DND-41 (cell line): ENCODE data around the gene IFITM2.

Experiments used
- ATAC-seq: fragments of 200-7000 bp; cut with Tn5 transposase; 3 replicates; pipeline ENCODE4 v1.9.1; 2021; ENCODE audit warnings: low read depth; ENCODE audit not compliant: insufficient read depth
- DNase-seq: peaks from one replicate; pipeline ENCODE4 v3.0.0-alpha.2; 2020
- H2AFZ ChIP-seq: 2 replicates; pipeline ENCODE4 v1.6.0; 2012; ENCODE audit warnings: low read depth, low read length
- H3K27ac ChIP-seq: 2 replicates; pipeline ENCODE4 v1.5.1; 2012; ENCODE audit warnings: low read length, inconsistent platforms
- H3K27me3 ChIP-seq: fragments of 200-600 bp; sonication (generic); 2 replicates; pipeline ENCODE4 v1.6.0; 2012; ENCODE audit warnings: low read length, mild to moderate bottlenecking, inconsistent platforms; ENCODE audit not compliant: insufficient read depth, poor library complexity
- H3K36me3 ChIP-seq: 2 replicates; pipeline ENCODE4 v1.5.1; 2012; ENCODE audit warnings: low read length, inconsistent platforms; ENCODE audit not compliant: insufficient read depth
- H3K4me1 ChIP-seq: 2 replicates; pipeline ENCODE4 v1.5.1; 2012; ENCODE audit warnings: mild to moderate bottlenecking, low read length; ENCODE audit not compliant: insufficient read depth
- H3K4me2 ChIP-seq: 2 replicates; pipeline ENCODE4 v1.6.0; 2012; ENCODE audit warnings: mild to moderate bottlenecking, moderate library complexity, low read length, inconsistent platforms; ENCODE audit not compliant: insufficient read depth
- H3K4me3 ChIP-seq, 2 experiments: fragments of 200-600 bp in 1 of 2; shearing (Covaris generic) in 1 of 2; 2 replicates each; pipeline ENCODE4 v1.5.1; 2012 to 2016; ENCODE audit warnings: inconsistent platforms in 2 of 2, low read length in 2 of 2, mild to moderate bottlenecking in 2 of 2, low read depth in 1 of 2, moderate library complexity in 1 of 2
- H3K79me2 ChIP-seq: 2 replicates; pipeline ENCODE4 v1.6.0; 2012; ENCODE audit warnings: low read length, inconsistent platforms; ENCODE audit not compliant: insufficient read depth
- H3K9ac ChIP-seq: 2 replicates; pipeline ENCODE4 v1.6.0; 2012; ENCODE audit warnings: low read depth, mild to moderate bottlenecking, inconsistent platforms, low read length, moderate library complexity
- H3K9me3 ChIP-seq: 2 replicates; pipeline ENCODE4 v1.5.1; 2012; ENCODE audit warnings: low read length, moderate library complexity, mild to moderate bottlenecking, inconsistent platforms; ENCODE audit not compliant: insufficient read depth, severe bottlenecking
- H4K20me1 ChIP-seq: 2 replicates; pipeline ENCODE4 v1.6.0; 2012; ENCODE audit warnings: low read length; ENCODE audit not compliant: insufficient read depth
- EZH2 ChIP-seq: IDR thresholded peaks from 3 replicates; pipeline ENCODE4 v1.6.1; 2012; ENCODE audit warnings: borderline replicate concordance, low read depth, mild to moderate bottlenecking, moderate library complexity, low read length, inconsistent platforms; ENCODE audit not compliant: severe bottlenecking
- TF ChIP-seq, protein P1 (sequence below): IDR thresholded peaks from 2 replicates; pipeline ENCODE4 v1.5.1; 2012; ENCODE audit warnings: borderline replicate concordance, low read length, moderate library complexity, mild to moderate bottlenecking; ENCODE audit not compliant: poor library complexity, severe bottlenecking; ENCODE audit errors: extremely low read depth

The IFITM2 gene

DNA sequence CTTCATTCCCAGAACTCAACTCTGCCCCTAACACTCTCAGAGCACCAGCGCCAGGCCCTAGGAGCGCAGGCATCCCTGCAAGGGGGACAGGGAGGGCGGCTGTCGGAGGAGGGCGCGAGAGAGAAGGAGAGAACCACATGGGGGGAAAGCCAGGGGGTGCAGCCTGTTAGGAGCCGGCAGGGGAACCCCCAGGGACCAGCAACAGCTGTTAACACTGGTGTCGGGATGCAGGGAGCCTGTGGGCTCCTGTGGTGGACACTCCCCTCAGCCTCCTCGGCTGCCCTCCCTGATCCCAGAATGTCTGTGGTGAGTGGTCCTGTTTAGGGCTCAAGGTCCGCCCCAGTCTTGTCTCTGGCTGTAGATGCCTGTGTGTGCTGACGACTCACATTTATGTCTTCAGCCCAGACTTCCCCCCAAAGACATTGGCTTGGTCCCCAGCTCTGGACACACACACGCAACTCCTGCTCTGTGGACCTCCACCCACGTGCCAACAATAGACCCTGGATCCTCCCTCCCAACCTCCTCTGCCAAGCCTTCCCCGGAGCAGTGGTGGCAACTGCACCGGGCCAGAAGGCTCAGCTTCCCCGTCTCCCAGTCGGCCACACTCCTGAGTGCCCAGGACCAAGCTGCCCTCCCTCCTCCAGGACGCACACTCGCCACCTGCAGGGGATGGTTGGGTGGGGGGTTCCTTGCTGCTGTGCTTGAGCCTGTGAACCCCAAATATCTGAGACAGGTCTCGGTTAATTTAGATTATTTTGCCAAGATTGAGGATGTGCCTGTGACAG is 7.5 kb upstream of the IFITM2 start:
- no peak for TF ChIP-seq EZH2
- TF ChIP-seq, protein P1, sequence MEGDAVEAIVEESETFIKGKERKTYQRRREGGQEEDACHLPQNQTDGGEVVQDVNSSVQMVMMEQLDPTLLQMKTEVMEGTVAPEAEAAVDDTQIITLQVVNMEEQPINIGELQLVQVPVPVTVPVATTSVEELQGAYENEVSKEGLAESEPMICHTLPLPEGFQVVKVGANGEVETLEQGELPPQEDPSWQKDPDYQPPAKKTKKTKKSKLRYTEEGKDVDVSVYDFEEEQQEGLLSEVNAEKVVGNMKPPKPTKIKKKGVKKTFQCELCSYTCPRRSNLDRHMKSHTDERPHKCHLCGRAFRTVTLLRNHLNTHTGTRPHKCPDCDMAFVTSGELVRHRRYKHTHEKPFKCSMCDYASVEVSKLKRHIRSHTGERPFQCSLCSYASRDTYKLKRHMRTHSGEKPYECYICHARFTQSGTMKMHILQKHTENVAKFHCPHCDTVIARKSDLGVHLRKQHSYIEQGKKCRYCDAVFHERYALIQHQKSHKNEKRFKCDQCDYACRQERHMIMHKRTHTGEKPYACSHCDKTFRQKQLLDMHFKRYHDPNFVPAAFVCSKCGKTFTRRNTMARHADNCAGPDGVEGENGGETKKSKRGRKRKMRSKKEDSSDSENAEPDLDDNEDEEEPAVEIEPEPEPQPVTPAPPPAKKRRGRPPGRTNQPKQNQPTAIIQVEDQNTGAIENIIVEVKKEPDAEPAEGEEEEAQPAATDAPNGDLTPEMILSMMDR, result peak; percentile 14
- H3K4me1 ChIP-seq, result peaks cover 2% of the 10 kb centered on the region; the same call in 1 of the 2 replicates
- no peaks in the 10 kb centered on the region for H3K9me3 ChIP-seq
- peaks cover 4% of the 10 kb centered on the region; the same call in 1 of the 2 replicates for H4K20me1 ChIP-seq
- peaks cover 7% of the 10 kb centered on the region for H3K27me3 ChIP-seq
- DNase-seq (peak; percentile 34), ATAC-seq (peak; percentile 27)
- H3K9ac ChIP-seq, result no peak overlapping the region
- no peak overlapping the region for H3K27ac ChIP-seq
- no peaks in the 10 kb centered on the region for H3K79me2 ChIP-seq
- H3K36me3 ChIP-seq, result no peaks in the 10 kb centered on the region
- H3K4me3 ChIP-seq, result no peak overlapping the region
- no peak overlapping the region for H3K4me2 ChIP-seq
- H2AFZ ChIP-seq, result no peak overlapping the region

DNA sequence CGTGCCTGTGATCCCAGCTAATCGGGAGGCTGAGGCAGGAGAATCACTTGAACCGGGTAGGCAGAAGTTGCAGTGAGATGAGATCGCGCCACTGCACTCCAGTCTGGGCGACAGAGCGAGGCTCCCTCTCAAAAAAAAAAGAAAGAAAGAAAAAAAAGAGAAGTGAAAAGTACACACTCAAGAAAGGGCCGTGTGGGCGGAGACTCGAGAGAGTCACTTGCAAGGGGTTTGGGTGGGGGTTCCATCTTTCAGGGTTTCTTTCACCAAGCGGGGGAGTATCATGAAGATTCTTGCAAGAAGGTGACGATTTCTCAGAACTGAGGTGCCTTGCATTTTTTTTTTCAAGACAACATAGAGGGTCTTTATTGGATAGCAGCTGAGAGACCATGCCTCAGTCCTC is 4.3 kb upstream of the IFITM2 start:
- H3K9ac ChIP-seq, result no peak overlapping the region
- H3K27me3 ChIP-seq, result peaks cover 7% of the 10 kb centered on the region
- TF ChIP-seq EZH2, result no peak
- TF ChIP-seq, protein P1, result no peak
- peaks cover 1% of the 10 kb centered on the region for H3K79me2 ChIP-seq
- H3K27ac ChIP-seq, result no peak overlapping the region
- DNase-seq, result no peak
- no peaks in the 10 kb centered on the region for H3K36me3 ChIP-seq
- H3K4me3 ChIP-seq, result no peak overlapping the region
- H3K4me2 ChIP-seq, result no peak overlapping the region
- no peak overlapping the region for H2AFZ ChIP-seq
- no peak for ATAC-seq
- H3K9me3 ChIP-seq, result no peaks in the 10 kb centered on the region
- H3K4me1 ChIP-seq, result peaks cover 13% of the 10 kb centered on the region; the same call in 1 of the 2 replicates
- H4K20me1 ChIP-seq, result no peaks in the 10 kb centered on the region

DNA sequence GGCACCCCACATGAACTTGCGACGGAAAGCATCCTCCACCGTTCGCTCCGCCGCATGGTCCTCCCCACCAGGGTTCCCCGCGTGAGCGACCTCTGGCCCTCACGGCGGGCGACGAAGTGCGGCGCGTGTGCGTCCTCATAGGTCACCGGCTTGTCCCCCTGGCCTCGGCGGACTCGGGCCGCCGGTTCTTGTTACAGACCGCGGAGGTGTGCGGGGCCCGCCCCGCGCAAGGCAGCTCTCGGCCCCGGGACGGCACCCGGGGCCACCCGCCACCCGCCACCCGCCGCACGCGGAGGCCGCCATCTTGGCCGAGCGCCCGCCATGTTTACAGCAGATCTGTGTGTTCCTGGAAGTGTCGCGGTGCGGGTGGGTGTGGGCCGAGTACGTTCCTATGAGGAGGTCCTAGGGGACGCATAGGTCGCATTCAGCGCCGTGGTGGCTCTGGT is 3.5 kb upstream of the IFITM2 start:
- H3K9me3 ChIP-seq, result no peaks in the 10 kb centered on the region
- H4K20me1 ChIP-seq, result no peaks in the 10 kb centered on the region
- no peak for DNase-seq
- TF ChIP-seq, protein P1, result no peak
- no peak for TF ChIP-seq EZH2
- H3K36me3 ChIP-seq, result no peaks in the 10 kb centered on the region
- no peak overlapping the region for H3K4me3 ChIP-seq
- peaks cover 14% of the 10 kb centered on the region; the same call in 1 of the 2 replicates for H3K4me1 ChIP-seq
- H3K27me3 ChIP-seq, result peaks cover 7% of the 10 kb centered on the region
- no peak overlapping the region for H3K4me2 ChIP-seq
- H3K9ac ChIP-seq, result no peak overlapping the region
- no peak overlapping the region for H2AFZ ChIP-seq
- peaks cover 2% of the 10 kb centered on the region for H3K79me2 ChIP-seq
- ATAC-seq, result no peak
- H3K27ac ChIP-seq, result no peak overlapping the region
